ENCODE data around the gene DPP6. TPM values are rescaled to one million over a fixed set of nuclear protein-coding genes. Genes with fewer than 3 reads are reported as not detected.

DPP6 gene
- total RNA-seq, 4 donors from 2014 or later = 0.38 TPM; not detected in 2

DNA sequence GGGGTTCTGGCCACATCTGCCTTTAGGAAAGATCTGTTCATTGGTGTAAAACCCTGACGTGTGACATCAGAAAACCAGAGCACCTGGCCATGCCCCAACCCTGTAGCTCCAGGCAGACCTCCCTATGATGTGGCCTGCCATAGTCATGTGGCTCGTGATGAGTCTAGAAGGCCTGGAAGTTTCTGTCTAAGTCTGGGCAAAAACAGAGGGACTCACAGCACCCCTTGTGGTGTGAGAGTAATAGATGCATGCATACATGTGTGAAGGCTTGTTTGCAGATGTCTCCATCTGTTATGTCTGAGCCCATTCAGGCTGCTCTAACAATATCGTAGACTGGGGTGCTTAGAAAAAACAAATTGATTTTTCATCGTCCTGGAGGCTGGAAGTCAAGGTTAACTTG is 641.5 kb downstream of the DPP6 start:
- no peak for DNase-seq
- TF ChIP-seq POLR2A (IDR thresholded peaks at IDR 0.05) = no peak
- TF ChIP-seq, protein P1, sequence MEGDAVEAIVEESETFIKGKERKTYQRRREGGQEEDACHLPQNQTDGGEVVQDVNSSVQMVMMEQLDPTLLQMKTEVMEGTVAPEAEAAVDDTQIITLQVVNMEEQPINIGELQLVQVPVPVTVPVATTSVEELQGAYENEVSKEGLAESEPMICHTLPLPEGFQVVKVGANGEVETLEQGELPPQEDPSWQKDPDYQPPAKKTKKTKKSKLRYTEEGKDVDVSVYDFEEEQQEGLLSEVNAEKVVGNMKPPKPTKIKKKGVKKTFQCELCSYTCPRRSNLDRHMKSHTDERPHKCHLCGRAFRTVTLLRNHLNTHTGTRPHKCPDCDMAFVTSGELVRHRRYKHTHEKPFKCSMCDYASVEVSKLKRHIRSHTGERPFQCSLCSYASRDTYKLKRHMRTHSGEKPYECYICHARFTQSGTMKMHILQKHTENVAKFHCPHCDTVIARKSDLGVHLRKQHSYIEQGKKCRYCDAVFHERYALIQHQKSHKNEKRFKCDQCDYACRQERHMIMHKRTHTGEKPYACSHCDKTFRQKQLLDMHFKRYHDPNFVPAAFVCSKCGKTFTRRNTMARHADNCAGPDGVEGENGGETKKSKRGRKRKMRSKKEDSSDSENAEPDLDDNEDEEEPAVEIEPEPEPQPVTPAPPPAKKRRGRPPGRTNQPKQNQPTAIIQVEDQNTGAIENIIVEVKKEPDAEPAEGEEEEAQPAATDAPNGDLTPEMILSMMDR (IDR thresholded peaks at IDR 0.05) = no peak
- Histone ChIP-seq H3K9me3 (peaks cover 0 to 12% (median 0%) of the 10 kb centered on the region in 3 donors), H3K4me3 (no peak overlapping the region), H3K27me3 (no peaks in the 10 kb centered on the region), H3K36me3 (no peaks in the 10 kb centered on the region), H3K4me1 (no peaks in the 10 kb centered on the region), H3K27ac (no peak overlapping the region)
- 59 to 64% methylated on average over 3 to 4 of the region's 4 CpGs for WGBS, 2 donors
- intact Hi-C loops (cut with DNase I) = no loop called here

DNA sequence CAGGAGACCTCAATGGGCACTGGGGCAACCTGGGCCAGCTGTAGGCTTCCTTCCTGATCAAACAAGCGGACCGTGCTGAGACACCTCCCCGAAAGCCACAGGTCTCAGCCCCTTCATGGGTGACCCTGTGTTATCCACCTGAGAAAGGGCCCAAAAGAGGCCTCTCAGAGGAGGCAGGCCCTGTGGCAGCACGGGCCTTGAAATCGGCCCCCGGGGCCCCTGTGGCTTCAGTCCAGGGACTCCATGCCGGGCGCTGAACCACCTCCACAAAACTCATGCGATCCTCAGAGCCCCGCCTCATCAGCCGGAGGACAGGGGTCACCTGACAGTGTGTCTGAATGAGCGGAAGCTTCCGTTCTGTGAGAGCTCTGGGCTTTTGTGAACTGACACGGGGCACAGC is 643.6 kb downstream of the DPP6 start:
- TF ChIP-seq, protein P1 (IDR thresholded peaks at IDR 0.05) = no peak
- no peak for TF ChIP-seq POLR2A (IDR thresholded peaks at IDR 0.05)
- H3K27me3 ChIP-seq = no peaks in the 10 kb centered on the region
- no peak for DNase-seq
- 100% methylated on average over 1 of the region's 14 CpGs; no CpG with 5 or more reads in 1 of the 2 donors for WGBS, 2 donors
- H3K36me3 ChIP-seq = no peaks in the 10 kb centered on the region
- no peak overlapping the region for H3K4me3 ChIP-seq
- H3K9me3 ChIP-seq = peaks cover 0 to 12% (median 0%) of the 10 kb centered on the region in 3 donors
- H3K4me1 ChIP-seq = no peaks in the 10 kb centered on the region
- intact Hi-C loops (cut with DNase I) = no loop called here
- no peak overlapping the region for H3K27ac ChIP-seq

DNA sequence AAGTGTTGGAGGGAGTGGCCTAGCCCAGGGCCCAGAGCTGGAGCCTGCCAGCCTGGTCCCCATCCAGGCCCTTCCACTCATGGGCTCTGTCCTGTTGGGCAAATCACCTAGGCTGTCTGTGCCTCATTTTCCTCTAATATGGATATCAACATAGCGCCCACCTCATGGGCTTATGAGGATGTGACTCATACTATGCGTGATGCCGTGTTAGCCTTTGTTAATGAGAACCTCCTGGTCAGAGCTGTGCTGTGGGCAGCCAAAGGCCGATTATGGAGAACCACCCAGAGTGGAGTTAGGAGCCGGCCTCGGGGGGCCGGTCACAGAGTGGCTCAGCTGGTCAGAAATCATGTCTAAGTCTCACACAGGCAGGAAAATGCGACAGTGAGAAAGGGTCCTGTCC is 644.4 kb downstream of the DPP6 start:
- Histone ChIP-seq H3K36me3 (no peaks in the 10 kb centered on the region), H3K27ac (no peak overlapping the region), H3K4me3 (no peak overlapping the region), H3K4me1 (no peaks in the 10 kb centered on the region), H3K9me3 (peaks cover 0 to 12% (median 0%) of the 10 kb centered on the region in 3 donors), H3K27me3 (no peaks in the 10 kb centered on the region)
- WGBS, 2 donors = 53 to 100% methylated on average over 1 to 2 of the region's 8 CpGs
- TF ChIP-seq POLR2A (IDR thresholded peaks at IDR 0.05) = no peak
- TF ChIP-seq, protein P1 (IDR thresholded peaks at IDR 0.05) = no peak
- intact Hi-C loops (cut with DNase I) = no loop called here
- DNase-seq = no peak

DNA sequence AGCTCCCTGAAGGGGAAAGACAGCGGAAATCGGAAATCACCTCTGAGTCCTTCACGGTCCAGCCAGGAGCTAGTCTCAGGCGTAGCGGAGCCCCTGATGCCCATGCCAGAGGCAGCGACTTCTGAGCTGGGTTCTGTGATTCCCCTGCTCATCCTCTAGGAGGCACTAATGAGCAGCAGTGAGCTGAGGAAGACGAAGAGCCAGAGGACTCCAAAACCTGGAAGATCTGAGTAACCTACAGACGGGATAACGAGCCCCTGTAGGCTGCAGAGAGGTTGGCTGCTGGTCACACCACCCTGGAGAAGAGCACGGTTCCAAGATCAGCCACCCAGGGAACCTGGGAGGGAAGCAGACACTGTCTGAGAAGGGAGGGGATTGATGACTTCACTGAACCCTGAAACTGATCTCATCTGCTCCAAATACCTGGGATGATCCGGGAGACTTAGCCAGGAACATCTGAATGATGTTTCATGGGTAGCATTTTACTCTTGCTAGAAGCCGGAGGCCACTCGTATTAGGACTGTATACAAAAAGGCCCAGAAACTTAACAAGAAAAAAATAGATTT is 646.6 kb downstream of the DPP6 start:
- no peak overlapping the region for H3K27ac ChIP-seq
- intact Hi-C loops (cut with DNase I) = no loop called here
- H3K36me3 ChIP-seq = no peaks in the 10 kb centered on the region
- no peak overlapping the region for H3K4me3 ChIP-seq
- H3K4me1 ChIP-seq = no peaks in the 10 kb centered on the region
- no peaks in the 10 kb centered on the region for H3K27me3 ChIP-seq
- peaks cover 0 to 21% (median 0%) of the 10 kb centered on the region in 3 donors for H3K9me3 ChIP-seq
- DNase-seq = no peak
- TF ChIP-seq, protein P1 (IDR thresholded peaks at IDR 0.05) = no peak
- TF ChIP-seq POLR2A (IDR thresholded peaks at IDR 0.05) = no peak
- WGBS, 2 donors = 54 to 66% methylated on average over 12 to 13 of the region's 13 CpGs

DNA sequence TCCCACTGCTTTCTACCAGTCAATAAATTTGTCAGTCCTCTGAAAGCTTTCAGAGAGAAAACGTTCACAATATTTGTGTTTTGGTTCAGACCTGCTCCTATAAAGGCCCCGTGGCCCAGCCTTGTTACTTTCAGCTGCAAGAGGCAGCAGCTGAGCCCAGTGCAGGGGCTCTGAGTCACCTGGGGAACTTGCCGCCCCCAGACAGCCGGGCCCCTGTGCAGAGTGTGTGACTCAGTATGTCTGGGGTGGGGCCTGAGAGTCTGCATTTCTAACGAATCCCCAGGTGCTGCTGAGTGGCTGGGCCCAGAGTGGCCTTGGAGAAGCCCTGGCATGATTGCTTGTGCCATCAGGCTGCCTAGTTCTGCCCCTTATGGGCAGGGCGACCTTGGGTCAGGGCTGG is 647.2 kb downstream of the DPP6 start:
- no peak for TF ChIP-seq POLR2A (IDR thresholded peaks at IDR 0.05)
- TF ChIP-seq, protein P1 (IDR thresholded peaks at IDR 0.05) = no peak
- no peak overlapping the region for H3K27ac ChIP-seq
- intact Hi-C loops (cut with DNase I) = no loop called here
- peaks cover 0 to 19% (median 0%) of the 10 kb centered on the region in 3 donors for H3K9me3 ChIP-seq
- no peaks in the 10 kb centered on the region for H3K4me1 ChIP-seq
- no peaks in the 10 kb centered on the region for H3K27me3 ChIP-seq
- H3K36me3 ChIP-seq = no peaks in the 10 kb centered on the region
- no peak overlapping the region for H3K4me3 ChIP-seq
- DNase-seq = no peak
- 25 to 44% methylated on average over 1 to 2 of the region's 6 CpGs for WGBS, 2 donors
